GM10266 (cell line): ENCODE results near the gene RAB7B.

Source experiments
- DNase-seq: peaks from one replicate; pipeline ENCODE4 v3.0.0; 2012; ENCODE audit errors: extremely low spot score
- CTCF ChIP-seq: IDR thresholded peaks from 2 replicates; pipeline ENCODE4 v1.5.1; 2012; ENCODE audit warnings: mild to moderate bottlenecking, low read depth; ENCODE audit not compliant: control insufficient read depth, insufficient read depth; ENCODE audit errors: missing control alignments

Gene RAB7B

GRCh38 chr1:205993068-205993467 is 10.1 kb downstream of the RAB7B start:
- no peak for DNase-seq
- no peak for TF ChIP-seq CTCF

DNA sequence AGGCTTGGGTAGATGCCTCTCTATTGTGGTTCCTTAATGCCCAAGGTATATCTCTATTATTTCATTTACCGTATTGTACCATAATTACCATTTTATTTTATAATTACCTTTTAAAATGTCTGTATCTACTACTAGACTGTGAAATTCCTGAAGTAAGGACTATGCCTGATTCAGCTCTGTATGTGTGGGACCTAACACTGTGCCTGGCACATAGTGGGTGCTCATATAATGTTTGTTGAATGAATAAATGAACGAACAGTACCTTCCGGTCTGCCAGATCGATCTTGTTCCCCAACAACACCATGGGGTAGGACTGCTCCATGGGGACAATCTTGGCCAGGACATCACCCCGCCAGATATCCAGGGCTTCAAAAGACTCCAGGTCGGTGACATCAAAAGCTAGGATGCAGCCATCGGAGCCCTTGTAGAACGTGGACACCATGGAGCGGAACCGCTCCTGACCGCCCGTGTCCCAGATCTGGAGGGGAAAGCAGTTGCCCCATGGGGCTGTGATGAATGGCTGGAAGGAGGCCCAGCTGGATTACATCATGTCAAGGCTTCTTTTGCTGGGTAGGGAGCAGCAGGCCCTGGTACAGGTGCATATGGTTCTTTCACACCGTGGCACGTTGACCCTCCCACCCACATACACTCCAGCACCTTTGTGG is 10.8 kb downstream of the RAB7B start:
- no peak for TF ChIP-seq CTCF
- no peak for DNase-seq

DNA sequence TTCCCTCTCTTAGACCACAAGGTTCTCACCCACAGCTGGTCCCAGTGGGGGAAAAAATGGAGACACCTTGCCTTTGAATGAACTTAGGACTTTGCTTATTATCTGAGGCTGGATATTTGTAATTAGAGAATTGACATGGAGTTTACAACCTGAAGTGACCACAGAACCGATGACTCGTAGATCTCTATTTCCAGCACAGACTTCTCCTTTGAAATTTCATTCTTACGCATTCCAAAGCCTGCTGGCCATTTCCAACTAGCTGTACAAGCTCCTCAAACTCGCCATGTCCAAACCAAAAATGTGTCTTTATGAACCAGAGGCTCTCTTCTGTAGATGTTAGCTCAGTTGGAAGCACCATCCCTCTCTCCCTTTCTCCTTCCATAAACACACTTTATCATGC is 12.0 kb downstream of the RAB7B start:
- TF ChIP-seq CTCF: no peak
- no peak for DNase-seq

DNA sequence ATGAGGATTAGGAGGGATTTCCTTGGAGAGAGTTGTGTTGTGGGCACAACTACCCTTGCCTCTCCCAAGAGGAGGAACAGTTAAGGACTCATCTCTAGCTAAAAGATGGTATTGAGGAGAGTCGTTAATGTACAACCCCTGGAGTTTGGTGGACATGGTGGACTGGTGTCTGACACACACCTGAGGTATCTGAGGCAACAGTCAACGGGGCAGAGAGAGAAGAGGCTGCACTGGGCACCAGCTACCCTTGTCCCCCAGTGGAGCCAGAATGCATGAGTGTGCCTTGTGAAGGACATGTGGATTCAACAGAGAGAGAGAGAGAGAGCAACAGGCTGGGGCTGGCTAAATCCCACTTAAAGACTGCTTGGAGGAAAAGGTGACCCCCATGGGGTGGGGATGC is 13.0 kb downstream of the RAB7B start:
- no peak for DNase-seq
- no peak for TF ChIP-seq CTCF

GRCh38 chr1:205989786-205990185 is 13.4 kb downstream of the RAB7B start:
- no peak for DNase-seq

DNA sequence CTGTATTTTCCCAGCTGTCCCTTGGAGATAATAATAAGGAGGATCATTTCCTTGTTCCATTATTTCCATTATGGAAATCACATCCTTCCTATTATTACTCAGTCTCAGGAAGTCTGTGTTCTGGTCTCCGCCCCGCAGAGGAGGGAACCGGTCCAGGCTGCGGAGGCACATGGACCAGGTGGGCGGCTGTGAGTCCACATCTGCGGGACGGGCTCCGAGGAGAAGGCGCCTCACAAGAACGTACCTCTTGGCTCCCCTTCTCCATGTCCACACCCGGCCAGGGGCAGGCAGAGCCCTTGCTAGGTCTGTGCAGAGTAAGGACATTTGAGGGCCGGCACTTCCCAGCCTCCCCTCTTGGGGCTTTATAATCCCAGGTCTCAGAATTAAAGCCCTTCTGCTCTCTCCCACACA is 14.6 kb downstream of the RAB7B start:
- TF ChIP-seq CTCF: no peak
- DNase-seq: no peak

More at GRCh38 chr1:205989786-205990185, 13.4 kb downstream of the RAB7B start:
- TF ChIP-seq CTCF: no peak

GRCh38 chr1:205986861-205987260 is 16.3 kb downstream of the RAB7B start:
- no peak for DNase-seq
- TF ChIP-seq CTCF: no peak
